GM19438 (cell line): ENCODE data around the gene ATXN1.
"Not testable (repeated sequence)": the region's sequence is repeated elsewhere in the genome, so short reads cannot be mapped to it uniquely, and the experiment has no call there.

Experiments
- ATAC-seq: cut with Tn5 transposase; IDR thresholded peaks from one replicate; pipeline ENCODE4 v1.9.1; 2021; ENCODE audit warnings: low read depth; ENCODE audit not compliant: unreplicated experiment

The ATXN1 gene

DNA sequence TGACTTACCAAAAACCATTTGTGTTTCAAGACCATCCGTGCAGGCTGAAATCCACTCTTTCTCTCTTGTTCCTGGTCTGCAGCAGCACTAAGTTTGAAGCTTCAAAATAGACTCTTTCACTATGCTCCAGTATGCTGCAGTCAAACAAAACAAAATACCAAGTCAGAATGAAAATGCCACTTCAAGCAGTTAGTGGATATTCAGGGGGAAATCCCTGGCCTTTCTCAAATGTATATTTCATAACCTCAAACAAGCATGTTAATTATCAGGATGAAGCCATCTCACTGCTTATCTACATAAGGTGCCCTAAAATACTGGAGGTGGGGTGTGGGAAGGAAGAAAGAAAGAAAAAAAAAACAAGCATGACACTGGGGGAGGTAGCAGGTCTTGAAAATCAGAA, 103.5 kb downstream of the ATXN1 start:
- ATAC-seq: no peak

DNA sequence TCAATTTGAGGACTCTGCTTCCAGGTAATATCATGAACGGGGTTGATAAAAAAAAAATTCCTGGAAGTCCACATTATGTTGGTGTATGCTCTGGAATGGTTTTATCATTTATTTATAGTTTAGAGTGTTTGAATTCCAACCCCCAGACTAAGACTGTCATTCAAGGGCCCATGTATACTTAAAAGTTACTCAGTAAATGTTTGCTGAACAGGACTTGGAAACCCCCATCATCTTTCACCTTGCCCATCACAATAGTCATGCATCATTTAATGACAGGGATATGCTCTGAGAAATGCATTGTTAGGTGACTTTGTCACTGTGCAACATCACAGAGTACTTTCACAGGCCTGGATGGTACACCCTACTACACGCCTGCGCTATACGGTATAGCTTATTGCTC, 104.8 kb downstream of the ATXN1 start:
- no peak for ATAC-seq

DNA sequence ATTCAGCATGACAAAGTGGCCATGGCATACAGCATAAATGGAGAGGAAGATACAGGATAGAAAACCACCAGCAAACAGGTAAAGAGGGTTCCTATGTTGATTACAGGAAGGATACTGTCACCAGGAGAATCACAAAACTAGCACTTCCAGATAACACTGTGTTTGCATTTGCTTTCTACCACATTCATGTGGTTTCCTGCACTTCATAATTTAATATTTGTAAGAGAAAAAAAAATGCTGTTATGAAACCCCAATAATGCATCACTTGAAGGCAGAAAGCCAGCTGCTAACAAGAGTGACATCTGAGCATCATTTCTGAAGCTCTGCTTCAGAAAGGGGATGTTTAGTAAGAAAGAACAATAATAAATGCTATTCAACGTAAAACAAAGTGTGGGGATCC, 106.6 kb downstream of the ATXN1 start:
- ATAC-seq: no peak

DNA sequence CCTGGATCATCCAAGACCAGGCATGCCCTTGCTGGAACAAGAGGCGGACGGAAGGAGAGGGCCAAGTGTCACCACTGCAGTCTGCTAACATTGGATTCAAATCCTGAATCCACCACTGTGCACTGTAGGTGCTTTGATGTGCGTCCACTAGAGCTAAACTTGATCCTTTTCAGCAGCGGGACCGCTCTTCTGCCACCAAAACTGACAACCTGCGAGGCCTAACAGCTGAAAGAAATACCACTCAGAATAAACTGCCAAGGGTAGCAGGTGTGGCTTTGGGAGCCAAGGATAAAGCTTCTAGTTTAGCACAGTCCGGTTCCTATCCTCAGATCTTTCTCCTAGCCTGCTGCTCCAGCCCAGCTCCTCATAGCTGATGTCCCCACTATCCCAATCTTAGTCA, 108.0 kb downstream of the ATXN1 start:
- no peak for ATAC-seq

DNA sequence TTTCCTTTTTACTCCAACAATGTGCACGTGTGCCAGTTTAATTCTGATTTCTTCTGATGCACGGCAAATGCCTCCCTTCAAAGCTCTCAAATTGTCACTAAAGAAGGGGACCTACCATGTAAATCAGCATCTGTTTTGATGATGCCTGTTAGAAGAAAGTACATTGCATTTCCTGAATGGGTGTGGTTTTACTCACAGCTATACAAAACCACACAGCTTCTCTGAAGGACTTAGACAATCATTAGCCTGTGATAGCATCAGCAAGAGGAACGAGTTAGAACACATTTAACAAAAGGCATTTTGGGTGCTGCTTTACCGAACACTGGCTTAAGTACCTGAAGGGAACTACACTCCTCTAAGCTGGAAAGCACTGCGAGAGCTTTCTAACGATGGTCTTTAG, 109.4 kb downstream of the ATXN1 start:
- ATAC-seq: peak; percentile 92

DNA sequence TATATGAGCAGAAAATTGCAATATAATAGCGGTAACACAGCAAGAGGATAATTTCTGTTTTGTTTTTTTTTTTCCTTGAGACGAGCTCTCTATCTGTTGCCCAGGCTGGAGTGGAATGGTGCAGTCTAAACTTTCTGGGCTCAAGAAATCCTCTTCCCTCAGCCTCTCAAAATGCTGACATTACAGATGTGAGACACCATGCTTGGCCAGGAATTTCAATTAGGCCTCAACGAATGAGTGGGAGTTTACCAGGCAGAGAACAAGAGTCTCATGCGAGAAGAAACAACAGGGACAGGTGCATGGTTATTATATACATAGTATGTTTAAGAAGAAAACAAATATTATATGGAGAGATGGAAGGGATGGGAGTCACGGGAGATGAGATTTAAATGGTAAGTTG, 111.4 kb downstream of the ATXN1 start:
- ATAC-seq: no peak

DNA sequence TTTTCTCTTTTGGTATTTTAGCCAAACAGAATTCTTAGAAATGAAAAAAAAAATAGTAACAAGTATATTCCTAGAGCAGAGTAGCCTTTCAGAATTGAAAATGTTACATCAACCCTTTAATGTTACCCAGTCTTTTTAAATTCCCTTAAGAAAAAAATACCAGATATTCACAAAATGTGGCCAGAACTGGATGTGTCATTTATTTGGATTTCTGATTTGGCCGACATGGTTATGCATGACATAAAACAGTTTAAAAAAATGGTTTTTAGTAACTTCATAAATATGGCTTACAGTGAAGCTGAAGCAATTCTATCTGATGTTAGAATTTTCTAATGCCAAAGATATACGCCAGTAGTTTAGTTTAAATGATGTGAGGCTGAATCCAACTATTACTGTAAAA, 112.0 kb downstream of the ATXN1 start:
- no peak for ATAC-seq

DNA sequence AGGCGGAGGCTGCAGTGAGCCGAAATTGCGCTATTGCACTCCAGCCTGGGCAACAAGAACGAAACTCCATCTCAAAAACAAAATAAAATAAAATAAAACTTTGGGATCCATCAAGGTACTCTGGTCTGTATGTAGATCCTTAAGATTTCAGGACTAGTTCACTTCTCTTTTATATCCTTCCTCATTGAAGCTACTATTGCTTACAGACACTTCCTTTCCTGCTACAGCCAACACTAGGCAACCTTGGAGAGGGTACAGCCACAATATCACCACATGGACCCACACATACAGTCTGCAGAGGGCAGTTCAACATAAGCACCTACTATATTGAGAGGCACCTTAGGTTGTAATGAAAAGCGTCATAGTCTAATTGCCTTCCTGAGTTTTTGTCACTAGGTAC, 113.3 kb downstream of the ATXN1 start:
- ATAC-seq: no peak

DNA sequence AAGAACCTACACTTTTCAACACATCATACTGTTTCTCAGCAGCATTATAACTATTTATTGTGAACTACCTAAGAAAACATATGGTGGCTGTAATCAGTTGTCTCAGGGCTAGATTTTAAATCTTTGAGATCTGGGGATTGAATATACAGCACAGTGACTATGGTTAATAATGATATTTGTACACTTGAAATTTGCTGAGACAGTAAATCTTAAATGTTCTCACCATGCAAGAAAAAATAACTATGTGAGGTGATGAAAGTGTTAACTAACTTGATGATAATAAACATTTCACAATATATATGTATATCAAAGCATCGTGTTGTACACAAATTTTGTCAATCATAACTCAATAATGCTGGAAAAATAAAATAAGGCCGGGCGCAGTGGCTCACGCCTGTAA, 113.8 kb downstream of the ATXN1 start:
- ATAC-seq: no peak

DNA sequence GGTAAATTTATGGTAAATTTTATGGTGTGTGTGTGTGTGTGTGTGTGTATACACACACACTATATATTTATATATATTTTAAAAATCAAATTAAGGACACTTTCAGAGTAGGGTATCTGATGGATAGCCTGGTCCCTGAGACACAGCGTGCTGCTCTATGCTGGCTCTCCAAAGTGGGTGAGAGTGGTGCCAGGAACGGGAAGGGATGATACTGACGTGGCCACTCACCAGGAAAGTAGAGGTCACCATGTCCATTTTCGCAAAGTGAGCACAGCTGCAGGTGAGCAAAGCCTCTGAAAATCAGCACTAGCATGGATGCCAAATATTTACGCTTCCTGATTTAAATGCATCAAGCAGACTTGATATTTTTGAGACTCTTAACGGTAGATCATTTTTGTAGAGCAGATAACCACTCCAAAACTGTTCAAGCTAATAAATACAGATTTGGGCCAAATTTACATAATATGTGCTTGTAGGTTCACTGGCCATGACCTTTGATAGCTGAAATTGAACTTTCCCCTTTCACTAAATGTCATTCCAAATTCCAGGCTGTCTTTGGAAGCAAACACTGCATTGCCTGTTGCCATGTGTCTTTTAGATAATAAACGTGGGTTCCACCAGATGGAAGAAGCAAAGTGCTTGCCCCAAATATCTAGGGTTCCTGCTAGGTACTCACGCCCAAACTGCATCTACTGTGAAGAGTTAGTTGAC, 116.6 kb downstream of the ATXN1 start:
- ATAC-seq: no peak

DNA sequence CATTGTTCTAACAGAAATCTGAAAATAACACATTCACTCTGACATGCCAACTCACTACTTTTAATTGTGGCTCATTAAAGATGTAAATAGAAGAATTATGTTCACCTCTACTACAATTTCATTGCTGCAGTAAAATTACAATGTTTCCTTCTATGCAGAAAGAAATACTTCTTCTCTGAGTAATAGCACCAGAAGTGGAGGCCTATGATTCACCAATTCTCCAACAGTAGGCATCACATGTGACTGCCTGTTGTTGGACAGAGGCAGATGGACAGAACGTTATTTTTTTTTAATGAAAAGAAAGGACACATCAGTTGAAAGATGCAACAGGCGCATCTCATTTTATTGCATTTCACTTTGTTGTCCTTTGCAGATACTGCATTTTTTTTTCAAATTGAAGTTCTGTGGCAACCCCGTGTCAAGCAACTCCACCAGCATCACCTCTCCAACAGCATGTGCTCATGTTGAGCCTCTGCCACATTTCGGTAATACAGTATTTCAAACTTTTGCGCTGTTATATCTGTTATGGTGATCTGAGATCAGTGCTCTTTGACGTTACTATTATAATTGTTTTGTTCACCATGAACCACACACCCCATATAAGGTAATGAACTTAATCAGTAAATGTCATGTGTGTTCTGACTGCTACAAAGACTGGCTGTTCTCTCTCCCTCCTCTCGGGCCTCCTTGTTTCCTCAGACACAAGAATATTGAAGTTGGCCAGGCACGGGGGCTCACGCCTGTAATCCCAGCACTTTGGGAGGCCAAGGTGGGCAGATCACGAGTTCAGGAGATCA, 121.4 kb downstream of the ATXN1 start:
- ATAC-seq: no peak

DNA sequence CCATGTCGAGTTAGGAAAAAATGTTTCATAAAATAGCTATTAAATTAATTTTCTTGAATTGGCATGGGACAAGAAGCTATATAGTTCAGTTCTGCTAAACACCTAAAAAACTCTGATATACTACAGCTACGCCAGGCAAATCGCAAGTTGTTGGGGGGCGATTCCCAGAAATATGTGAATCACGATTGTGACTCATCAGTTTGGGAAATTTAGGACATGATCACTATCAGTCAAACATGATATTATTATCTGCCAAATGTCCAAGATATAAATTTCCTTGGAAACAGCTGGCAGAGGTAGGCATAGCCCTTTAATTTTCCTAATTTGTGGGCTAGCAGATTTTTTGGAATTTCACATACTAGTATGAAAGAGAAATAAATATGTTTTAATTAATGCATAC, 123.6 kb downstream of the ATXN1 start:
- no peak for ATAC-seq

DNA sequence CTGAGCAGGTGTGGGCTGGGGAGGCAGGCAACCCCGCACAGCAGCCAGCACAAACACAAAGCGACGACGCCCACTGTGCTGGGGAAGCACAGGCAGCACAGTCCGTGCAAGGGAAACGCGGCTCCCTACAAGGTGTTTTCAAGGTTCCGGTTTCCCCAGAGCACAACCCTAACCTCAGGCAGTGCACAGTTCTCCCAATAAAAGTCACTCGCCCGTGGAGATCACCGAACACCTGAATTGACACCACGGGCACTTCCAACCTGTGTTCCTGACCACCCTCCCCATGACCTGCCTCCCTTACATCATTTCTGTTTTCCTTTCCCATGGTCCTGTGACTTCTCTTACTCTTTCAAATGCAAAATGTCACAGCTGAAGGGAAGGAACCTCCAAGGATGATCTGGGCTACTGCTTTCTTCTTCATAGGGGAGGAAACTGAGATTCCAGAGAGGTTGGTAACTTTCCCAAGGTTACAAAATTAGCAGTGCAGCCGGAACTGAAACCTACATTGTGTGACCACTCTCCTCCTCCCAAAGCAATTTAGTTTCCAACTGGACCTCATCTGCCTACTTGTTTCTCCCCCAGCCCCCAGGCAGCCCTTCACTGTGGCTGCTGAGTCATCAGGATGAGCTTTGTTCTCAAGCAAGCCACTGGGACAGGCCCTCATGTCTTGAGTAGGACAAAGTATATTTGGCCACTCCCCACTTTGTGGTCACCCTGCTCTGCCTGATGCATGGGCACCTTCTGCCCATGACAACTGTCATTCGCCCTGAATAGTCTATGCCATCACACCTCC, 125.3 kb downstream of the ATXN1 start:
- ATAC-seq: no peak

DNA sequence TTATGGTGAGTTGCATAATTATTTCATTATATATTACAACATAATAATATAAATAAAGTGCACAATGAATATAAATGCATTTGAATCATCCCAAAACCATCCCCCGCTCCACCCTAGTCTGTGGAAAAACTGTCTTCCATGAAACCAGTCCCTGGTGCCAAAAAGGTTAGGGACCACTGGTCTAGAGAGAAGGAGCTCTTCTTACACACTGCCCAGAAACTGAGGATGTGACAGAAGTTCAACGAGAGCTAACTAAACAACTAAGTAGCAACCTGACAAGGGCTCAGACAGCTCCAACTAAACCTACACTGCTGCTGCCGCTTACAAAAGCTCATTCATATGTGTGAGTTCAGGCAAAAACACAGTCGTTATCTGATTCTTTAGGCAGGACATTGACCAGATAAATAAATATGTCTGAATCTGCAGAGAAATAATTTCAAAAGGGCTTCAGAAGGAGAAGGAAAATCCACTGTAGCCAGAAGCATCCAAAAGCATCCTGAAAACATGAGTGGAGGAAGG, 125.9 kb downstream of the ATXN1 start:
- no peak for ATAC-seq

DNA sequence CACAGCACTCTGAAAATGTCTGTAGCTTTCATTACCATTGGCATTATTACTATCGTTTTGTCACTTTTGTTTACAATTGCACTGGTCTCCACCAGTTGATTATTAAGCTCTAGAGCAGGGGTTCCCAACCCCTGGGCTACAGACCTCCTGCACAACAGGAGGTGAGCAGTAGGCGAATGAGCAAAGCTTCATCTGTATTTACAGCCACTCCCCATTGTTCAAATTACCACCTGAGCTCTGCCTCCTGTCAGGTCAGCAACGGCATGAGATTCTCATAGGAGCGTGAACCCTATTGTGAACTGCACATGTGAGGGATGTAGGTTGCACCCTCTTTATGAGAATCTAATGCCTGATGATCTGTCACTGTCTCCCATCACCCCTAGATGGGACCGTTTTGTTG, 126.4 kb downstream of the ATXN1 start:
- no peak for ATAC-seq

DNA sequence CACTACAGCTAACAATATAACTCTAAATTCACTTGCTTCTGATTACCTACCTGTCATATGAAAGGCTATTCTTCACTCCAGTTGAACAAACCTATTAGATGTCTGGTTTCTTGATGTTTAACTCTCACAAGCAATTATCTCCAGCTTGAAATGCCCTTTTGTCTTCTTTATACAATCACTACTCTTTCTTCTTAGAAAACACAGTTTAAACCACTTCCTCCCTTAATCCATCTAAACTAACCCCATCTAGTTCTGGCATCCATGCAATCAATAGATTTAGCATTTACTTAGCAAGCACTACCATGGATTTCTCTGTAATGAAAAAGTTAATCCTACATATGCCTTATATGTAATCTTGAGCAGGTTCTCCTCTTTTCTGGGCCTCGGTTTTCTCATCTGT, 127.3 kb downstream of the ATXN1 start:
- no peak for ATAC-seq

DNA sequence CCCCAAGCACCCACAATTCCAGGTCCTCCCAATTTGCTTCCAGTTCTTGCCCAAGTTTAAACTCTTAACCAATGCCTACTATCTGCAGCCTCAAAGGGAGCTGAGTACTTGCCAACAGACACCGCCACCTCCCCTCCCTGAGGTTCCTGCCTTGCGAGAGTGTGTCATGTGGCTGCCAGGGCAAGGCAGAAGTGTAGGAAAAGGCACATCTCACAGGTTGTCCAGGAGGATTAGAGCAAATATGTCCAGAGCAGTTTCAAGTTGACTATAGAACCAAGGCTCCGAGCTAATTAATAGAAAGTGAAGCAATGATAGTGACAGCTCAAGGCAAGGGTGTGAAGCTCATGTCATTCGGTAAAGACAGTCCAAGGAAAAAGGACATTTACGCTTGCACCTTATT, 127.8 kb downstream of the ATXN1 start:
- ATAC-seq: no peak

DNA sequence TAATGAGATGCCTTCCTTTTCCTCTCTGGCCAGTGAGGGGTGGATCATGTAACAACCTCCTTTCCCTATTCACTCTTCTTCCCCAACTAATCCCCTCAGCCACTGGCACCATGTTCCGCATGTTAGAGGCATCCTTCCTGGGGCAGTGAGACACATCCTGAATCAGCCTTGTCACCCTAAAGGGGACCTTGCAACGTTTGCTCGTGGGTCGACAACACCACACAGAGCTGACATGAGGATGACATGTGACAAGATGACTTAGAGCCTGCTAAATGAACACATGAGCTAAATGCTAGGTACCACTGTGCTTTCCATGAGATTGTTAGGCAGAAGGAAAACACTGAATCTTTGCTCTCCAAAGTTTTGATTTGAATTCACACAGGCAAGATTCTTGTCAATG, 129.2 kb downstream of the ATXN1 start:
- no peak for ATAC-seq

DNA sequence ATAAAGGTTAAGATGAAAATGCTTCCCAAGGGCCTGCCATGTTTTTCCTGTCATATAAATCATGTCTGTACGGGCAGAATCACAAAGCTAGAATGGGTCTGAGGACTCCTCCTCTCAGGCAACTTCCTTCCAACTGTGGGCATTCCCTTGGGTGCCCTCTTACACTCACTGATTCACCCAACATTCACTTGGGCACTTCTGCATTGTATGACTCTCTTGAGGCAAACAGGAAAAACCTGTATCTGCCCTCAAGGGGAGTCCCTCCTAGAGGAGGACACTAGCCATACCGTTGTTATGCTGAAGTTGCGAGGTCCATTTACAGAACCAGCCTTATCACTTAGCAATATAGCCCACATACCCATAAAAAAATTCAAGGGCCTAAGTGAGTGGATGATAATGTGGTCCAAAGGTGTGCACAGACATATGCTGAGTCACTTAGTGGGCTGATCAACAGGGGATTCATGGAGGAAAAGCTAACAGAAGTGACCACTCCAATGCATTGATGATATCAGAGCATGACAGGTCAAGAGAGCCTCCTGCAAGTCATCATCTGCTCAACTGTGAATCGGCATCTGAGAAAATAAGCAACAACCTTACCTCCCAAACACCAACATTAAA, 131.1 kb downstream of the ATXN1 start:
- ATAC-seq: no peak

DNA sequence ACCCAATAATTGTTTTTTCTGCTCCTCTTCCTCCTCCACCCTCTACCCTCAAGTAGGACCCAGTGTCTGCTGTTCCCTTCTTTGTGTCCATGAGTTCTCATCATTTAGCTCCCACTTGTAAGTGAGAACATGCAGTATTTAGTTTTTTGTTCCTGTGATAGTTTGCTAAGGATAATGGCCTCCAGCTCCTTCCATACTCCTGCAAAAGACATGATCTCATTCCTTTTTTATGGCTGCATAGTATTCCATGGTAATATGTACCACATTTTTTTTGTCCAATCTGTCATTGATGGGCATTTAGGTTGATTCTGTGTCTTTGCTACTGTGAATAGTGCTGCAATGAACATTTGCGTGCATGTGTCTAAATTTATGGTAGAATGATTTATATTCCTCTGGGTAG, 132.7 kb downstream of the ATXN1 start:
- not testable (repeated sequence) for ATAC-seq

DNA sequence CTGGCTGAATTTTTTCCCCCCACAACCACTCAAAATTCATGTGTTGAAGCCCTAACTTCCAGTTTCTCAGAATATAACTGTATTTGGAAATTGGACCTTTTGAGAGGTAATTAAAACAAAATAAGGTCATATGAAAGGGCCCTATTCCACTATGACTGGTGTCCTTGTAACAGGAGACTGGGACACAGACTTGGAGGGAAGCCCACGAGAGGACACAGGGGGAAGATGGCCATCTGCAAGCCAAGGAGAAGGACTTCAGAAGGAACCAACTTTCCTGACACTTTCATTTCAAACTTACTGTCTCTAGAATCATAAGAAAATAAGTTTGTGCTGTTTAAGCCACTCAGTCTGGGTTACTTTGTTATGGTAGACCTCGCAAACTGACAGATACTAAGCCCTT, 134.6 kb downstream of the ATXN1 start:
- ATAC-seq: no peak
